Measurements from ENCODE around the gene OR10J1.
"Not testable (repeated sequence)": the region's sequence is repeated elsewhere in the genome, so short reads cannot be mapped to it uniquely, and the experiment has no call there.

OR10J1 gene

DNA sequence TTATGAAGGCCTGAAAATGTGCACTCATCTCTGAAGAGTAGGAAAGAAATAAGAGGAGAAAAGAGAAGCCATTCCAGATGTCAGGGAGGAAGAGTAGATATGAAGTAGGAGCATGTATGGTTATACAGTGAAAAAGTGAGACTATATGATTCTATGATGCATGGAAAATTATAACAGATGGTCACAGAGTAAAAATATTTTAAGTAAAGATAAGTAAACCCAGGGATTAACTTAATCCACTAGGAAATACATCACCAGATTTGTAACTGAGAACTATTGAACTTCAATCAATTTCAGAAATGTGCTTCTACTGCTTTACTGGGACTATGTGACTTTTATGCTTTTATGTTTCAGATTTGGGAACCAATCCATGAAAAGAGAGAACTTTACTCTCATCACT, at the start of gene OR10J1:
OR10J1 (plus strand) TSS at position 301 of the 400 bp plus-strand sequence; CDS start at position 371, 70 bp downstream.
- no peak for DNase-seq

- DNase-seq, result no peak
Observed at GRCh38 chr1:159406821-159407220, 32.7 kb upstream of the OR10J1 start.

DNA sequence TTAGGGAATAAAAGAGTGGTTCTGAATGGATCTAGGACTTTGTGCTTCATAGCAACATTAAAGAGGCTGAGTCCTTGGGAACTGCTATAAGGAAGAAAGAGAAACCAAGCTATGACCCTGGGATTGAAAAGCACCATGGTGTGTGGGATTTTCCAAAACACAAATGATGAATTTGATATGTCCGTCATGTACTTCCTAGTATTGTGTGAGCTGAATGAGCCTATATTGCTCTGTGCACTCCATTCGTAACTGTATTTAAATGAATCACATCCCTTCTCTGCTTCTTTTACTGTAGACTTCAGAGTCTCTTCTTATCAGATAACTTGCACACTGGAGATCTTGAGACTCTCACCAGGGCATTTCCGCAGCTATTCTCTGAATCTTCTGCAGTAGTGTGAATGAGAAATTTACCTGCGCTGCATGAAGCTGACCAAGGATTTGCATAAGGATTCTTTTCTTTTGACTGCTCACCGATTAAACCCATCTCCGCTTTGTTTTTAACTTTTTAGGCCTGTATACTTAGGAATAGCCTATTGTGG, 30.6 kb upstream of the OR10J1 start:
- DNase-seq, result no peak

DNA sequence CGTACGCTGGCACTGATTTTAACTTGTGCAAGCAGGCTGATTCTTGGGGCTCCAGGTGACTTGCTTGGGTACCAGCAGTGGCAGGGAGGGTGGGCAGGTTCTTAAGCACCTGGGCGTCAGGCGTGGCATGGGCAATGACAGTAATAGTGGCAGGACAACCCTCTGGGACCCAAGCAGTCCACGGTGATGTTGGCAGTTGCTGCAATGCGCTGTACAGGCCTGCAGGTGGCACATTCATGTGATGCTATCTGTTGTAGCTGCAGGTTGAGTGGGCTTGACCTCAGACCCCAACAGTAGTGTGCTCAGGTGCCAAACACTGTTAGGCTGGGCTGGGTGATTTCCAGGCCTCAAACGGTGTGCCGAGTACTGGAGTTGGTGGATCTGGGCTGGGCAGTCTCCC, 17.7 kb upstream of the OR10J1 start:
- no peak for DNase-seq

DNA sequence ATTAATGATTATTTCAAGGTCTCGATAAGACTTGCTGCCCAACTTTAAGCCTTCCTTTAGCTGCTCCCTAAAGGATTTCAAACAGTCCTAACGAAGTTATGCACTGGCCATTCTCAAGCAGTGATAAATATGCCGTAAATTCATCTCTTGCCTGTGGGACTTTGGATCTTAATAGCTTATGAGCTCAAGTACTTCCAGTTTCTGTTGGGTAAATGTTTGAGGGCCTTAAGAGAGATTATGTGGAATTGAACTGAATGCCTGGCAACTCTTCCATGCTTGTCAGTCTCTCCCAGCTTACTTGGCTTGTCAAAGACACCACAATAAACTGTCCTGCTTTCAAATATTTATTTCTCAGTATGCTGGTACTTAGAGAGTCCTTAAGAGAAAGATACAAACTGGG, 11.0 kb upstream of the OR10J1 start:
- DNase-seq, result no peak

DNA sequence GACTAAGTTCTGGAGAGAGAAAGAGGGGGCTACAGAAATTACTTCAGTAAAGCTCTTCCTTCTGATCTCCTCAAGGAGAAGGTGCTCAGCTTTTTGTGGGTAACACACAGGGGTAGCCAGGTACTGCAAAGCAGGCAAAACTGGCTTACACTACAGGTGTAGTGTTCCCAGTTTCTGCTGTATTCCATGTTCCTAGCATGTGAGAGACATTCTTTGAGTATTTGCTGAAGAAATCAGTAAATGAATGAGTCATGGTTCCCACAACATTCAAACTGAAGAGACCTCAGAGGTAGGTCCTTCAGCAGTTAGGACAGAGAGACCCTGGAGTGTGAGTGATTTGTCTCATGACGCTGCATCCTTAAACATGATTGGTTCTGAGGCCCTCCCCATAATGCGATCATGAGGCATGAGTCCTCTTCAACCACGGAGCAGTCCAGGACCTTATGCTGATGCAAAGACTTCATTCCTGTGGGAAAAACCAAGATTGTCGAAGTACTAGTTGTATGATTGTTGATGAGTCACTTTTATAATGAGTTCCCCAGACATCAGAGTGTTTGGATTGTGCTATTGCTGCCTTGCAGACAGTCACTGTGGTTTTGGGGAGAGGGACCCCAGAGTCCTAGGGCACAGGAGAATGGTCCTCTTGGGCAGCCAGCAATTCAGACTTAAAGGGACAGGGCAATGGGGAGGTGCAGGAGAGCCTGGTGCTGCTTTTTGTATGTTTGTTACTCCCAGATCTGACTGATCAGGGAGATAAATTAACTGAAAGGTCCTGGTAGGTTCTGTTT, 10.3 kb upstream of the OR10J1 start:
- no peak for DNase-seq

GRCh38 chr1:159430985-159431384, 8.5 kb upstream of the OR10J1 start:
- DNase-seq, result no peak

- DNase-seq, result no peak
Observed at GRCh38 chr1:159431904-159432303, 7.6 kb upstream of the OR10J1 start, which contains the start of gene OR10J4. Gene OR10J4 (plus strand): TSS chr1:159432204.

DNA sequence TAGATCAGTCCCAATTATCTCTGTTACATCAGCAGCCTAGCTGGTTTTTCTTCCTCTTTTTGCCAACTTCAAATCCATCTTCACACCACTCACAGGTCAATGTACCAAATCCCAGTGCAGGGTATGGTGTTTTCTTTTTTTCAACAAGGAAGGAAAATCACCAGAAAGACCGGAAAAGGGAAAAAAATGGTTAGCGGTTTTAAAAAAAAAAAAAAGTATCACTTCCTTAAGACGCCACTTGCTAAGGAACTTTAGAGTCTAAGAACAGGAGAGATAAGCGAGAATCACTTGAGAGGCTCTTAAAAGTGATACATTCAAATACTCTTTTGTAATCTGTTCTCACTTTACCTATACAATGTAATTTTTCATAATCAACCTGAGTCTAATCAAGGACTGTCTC, 3.1 kb upstream of the OR10J1 start:
- DNase-seq, result no peak

- DNase-seq, result no peak
Observed at GRCh38 chr1:159441360-159441759, 1.8 kb downstream of the OR10J1 start.

- DNase-seq, result no peak
Observed at GRCh38 chr1:159442428-159442827, 2.9 kb downstream of the OR10J1 start.

DNA sequence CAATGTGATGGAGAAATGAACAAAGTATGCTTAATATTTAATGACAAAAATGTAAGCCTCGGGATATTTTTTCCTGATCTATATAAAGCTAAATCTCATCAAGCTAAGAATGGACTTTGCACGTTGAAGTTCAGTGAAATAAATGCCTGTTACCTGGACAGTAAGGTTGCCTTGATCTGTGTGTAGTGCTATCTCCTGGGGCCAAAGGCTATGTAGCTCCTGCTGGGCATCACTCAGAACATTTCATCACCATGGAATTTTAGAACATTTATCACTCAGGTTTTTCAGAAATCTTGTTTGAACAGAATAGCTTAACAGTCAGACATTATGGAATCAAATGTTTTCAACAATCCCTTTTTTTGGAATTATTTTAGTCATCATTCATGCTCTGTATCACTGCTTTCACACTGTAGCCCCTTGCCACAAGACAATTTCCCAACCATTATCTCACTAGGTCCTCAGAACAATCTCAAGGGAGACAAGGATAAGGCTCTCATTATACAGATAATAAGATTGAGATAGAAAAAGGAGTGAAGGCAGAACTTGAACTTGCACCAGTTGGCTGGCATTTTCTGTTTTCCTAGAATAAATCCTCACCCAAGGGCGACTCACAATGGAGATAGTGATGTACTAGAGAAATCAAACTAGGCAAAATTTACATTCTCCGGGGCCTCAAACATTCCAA, 3.7 kb downstream of the OR10J1 start:
- no peak for DNase-seq

DNA sequence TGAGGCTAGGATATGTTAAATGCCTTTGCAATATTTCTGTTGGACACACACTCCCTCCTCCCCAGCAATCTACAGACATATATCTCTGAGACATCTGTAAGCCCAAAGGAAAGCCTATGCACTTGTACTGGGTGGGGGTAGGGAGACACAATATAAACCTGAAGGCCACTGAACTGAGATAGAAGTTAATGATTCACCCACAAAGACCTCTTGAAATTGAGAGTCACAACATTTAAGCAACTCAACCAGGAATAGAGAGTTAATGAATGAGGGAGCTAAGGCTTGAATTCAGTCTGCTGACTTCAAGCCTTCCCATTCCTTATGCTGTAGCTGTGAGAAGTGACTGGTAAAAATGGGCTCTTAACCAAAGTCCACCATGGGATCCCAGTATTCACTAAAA, 5.0 kb downstream of the OR10J1 start:
- no peak for DNase-seq

- DNase-seq, result no peak
Observed at GRCh38 chr1:159448181-159448580, 8.7 kb downstream of the OR10J1 start.

- DNase-seq, result not testable (repeated sequence)
Observed at GRCh38 chr1:159449605-159450004, 10.1 kb downstream of the OR10J1 start.

DNA sequence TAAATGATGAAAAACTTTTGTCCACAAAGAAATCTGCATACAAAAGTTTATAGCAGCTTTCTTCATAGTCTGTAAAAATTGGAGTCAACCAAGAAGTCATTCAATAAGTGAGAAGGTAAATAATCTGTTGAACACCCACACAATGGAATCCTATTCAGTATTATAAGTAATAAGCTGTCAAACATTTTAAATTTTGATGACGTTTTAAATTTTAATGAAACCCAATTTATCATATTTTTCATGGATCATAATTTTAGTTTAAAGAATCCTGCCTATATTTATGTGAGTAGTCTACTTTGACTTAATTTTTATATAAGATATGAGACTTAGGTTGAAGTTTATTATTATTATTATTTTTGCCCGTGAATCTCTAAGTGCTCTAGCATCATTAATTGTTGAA, 20.0 kb downstream of the OR10J1 start:
- no peak for DNase-seq

GRCh38 chr1:159465191-159465603, 25.7 kb downstream of the OR10J1 start:
- DNase-seq, result no peak

DNA sequence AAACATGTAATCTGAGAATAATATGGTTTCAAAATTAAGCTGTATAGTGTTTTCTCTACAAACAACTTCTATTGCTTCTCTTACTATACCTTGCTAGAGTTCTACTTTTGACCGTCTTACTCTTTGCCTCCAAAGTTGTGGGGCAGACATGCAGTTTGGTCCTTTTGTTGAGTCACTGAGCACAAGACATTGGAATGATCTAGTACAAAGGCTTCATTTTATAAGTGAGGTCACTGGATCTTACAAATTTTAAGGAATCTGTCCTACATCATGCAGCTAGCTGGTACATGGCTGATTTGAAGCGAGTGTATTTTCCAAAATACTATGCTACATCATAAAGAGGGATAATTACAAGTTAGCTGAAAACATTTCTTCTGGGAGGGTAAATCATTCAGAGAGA, 28.8 kb downstream of the OR10J1 start:
- no peak for DNase-seq

DNA sequence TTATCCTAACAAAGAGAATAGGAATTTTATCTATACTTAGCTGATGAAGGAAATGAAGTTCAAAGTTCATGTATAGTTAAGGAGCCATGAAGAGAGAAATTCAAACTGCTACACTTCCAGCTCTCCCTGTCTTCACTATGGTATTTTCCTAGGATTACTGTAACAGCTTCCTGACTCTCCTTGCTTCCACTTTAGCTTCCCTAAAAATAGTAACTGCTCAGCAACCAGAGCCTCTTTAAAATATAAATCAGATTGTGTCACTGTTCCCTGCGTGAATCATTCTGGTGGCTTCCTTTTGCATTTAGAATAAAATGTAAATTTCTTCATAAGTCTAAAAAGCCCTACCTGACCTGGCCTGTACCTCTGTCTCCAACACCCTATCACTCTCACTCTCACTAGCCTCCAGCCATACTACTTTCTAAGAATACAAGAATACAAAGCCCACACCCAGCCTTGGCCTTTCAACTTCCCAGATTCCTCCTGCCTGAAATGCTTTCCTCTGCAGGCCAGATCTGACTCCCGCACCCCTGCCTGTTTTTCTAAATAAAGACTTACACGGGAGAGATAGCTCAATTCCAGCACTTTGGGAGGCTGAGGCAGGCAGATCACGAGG, 30.5 kb downstream of the OR10J1 start:
- DNase-seq, result no peak

GRCh38 chr1:159473335-159473734, 33.8 kb downstream of the OR10J1 start:
- no peak for DNase-seq

DNA sequence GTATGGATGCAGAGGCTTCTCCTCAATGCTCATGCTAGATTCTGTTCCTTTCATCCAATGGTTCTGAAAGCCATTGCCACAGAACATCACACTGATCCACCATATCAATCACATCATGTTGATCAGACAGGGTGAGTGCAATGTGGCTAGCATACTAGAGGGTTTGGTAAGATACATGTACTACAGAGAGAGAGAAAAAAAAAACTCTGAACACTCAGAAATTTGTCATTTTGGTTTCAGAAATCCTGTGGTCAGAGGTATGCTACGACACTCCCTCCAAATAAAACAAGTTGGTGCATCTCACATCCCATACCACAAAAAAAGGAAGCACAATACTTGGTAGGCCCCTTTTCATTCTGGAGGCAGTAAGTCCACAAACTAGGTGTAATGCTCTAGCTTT, 35.4 kb downstream of the OR10J1 start:
- no peak for DNase-seq

DNA sequence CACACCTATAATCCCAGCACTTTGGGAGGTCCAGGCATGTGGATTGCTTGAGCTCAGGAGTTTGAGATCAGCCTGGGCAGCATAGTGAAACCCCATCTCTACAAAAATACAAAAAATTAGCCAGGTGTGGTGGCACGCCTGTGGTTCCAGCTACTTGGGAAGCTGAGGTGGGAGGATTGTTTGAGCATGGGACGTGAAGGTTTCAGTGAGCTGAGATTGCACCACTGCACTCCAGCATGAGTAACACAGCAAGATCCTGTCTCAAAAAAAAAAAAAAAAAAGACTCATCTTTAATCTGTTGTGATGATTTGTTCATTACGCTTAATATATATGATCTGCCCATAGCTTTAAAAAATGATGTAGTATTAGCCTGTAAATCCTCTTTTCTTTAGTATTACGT, 44.0 kb downstream of the OR10J1 start:
- DNase-seq, result no peak
